Prostate gland (tissue), 2 donors: Measurements from ENCODE around the gene GJC1.

ENCODE experiments used
- CTCF ChIP-seq, 4 experiments: fragments of 200-600 bp in 2 of 4; fragments of 450-650 bp in 2 of 4; sonication (generic) in 2 of 4; IDR thresholded peaks; 1 replicate in 3 of 4; 2 replicates in 1 of 4; pipeline ENCODE4 v1.5.1; 2016 to 2019; ENCODE audit warnings: antibody characterized with exemption in 4 of 4, mild to moderate bottlenecking in 2 of 4, moderate library complexity in 2 of 4
- POLR2A ChIP-seq: fragments of 450-650 bp; IDR thresholded peaks from one replicate; pipeline ENCODE4 v1.6.1; 2016; ENCODE audit warnings: antibody characterized with exemption, mild to moderate bottlenecking
- POLR2AphosphoS5 ChIP-seq: sonication (generic); formaldehyde crosslinking; IDR thresholded peaks from one replicate; pipeline ENCODE4 v1.6.1; 2017; ENCODE audit warnings: antibody characterized with exemption

GRCh38 chr17:44807817-44808155 lies 22.3 kb downstream of the GJC1 start:
- no peak for TF ChIP-seq CTCF (IDR thresholded peaks at IDR 0.05)
- no peak for TF ChIP-seq POLR2AphosphoS5
- no peak for TF ChIP-seq POLR2A
